ENCODE measurements around the gene THOC2. TPM values are rescaled to one million over a fixed set of nuclear protein-coding genes. Genes with fewer than 3 reads are reported as not detected.

THOC2 gene
- total and polyA plus RNA-seq, 9 of the 15 experiments (the other 6 are each of a cell fraction or from before 2014, with no cell fraction given) = 131 to 234 (median 192) TPM

- intact Hi-C loops (cut with micrococcal nuclease) = no loop called here
- CTCF ChIA-PET (ENCODE audit: low intra/inter-chr PET ratio) = no interaction called here
- BruUV-seq (replicated peaks) = no TSS peak
Measured at GRCh38 chrX:123607270-123607669, 125.6 kb downstream of the THOC2 start.

GRCh38 chrX:123603491-123603890, 129.4 kb downstream of the THOC2 start:
- intact Hi-C loops (cut with micrococcal nuclease) = no loop called here
- no TSS peak for BruUV-seq (replicated peaks)
- Histone ChIP-seq H3K27ac (ENCODE audit: extremely low read depth, low read depth, low read length) (no peak overlapping the region), H3K4me2 (ENCODE audit: insufficient read depth, low read length) (no peak overlapping the region), H3K27me3 (ENCODE audit: control insufficient read depth in 2 of 2, insufficient read depth in 2 of 2, low read length in 2 of 2) (no peaks in the 10 kb centered on the region), H3K9me1 (ENCODE audit: control insufficient read depth, insufficient read depth, low read length) (no peaks in the 10 kb centered on the region), H3K9ac (ENCODE audit: insufficient read depth in 1 of 2, low read depth in 2 of 2, low read length in 2 of 2) (no peak overlapping the region), H3K4me1 (replicated peaks in 1 of 2; ENCODE audit: control insufficient read depth in 2 of 2, insufficient read depth in 2 of 2, low read length in 2 of 2) (no peaks in the 10 kb centered on the region), H4K20me1 (replicated peaks; ENCODE audit: control insufficient read depth, insufficient read depth, low read length) (no peaks in the 10 kb centered on the region), H3K4me3 (no peak overlapping the region), H3K9me3 (replicated peaks; ENCODE audit: control insufficient read depth, insufficient read depth, low read depth, low read length) (no peaks in the 10 kb centered on the region), H3K79me2 (ENCODE audit: control insufficient read depth, insufficient read depth, low read length) (no peaks in the 10 kb centered on the region), H2AFZ (ENCODE audit: low read depth, low read length) (no peak overlapping the region), H3K36me3 (ENCODE audit: control insufficient read depth, insufficient read depth, low read length) (peaks cover 65% of the 10 kb centered on the region; the same call in 2 of the 3 replicates)
- in situ Hi-C loops (cut with MboI) = no loop called here
- WGBS (ENCODE audit: insufficient coverage, low coverage, missing lambda C conversion rate) = 98% methylated on average over 5 of the region's 5 CpGs
- ChIA-PET POLR2A (no interaction called here), CTCF (ENCODE audit: low intra/inter-chr PET ratio) (no interaction called here)
- FAIRE-seq = no peak
- DNase-seq (ENCODE audit: extremely low read depth in 1 of 4, low spot score in 3 of 4) = no peak
- no peak for TF ChIP-seq RAD21 (CRISPR knock-in tag; conservative IDR thresholded peaks at IDR 0.05 in 1 of 2, IDR thresholded peaks at IDR 0.05 in 1 of 2)
- TF ChIP-seq ZBTB2 (IDR thresholded peaks at IDR 0.05) = no peak
- TF ChIP-seq GTF2E2 (tag; IDR thresholded peaks at IDR 0.05) = no peak
- TF ChIP-seq EGR1 (conservative IDR thresholded peaks at IDR 0.05) = no peak
- no peak for TF ChIP-seq TAF15 (IDR thresholded peaks at IDR 0.05; ENCODE audit: low read depth, low read length)
- no peak for TF ChIP-seq KLF10 (CRISPR knock-in tag; IDR thresholded peaks at IDR 0.05)
- TF ChIP-seq PCBP1 (IDR thresholded peaks at IDR 0.05; ENCODE audit: low read depth, low read length, poor library complexity, severe bottlenecking) = no peak
- no peak for TF ChIP-seq HNRNPUL1 (IDR thresholded peaks at IDR 0.05; ENCODE audit: low read length)
- TF ChIP-seq POLR2AphosphoS2 (IDR thresholded peaks at IDR 0.05; ENCODE audit: low read length) = no peak
- ATAC-seq = no peak

More at GRCh38 chrX:123607270-123607669, 125.6 kb downstream of the THOC2 start:
- Histone ChIP-seq H3K79me2 (ENCODE audit: control insufficient read depth, insufficient read depth, low read length) (no peaks in the 10 kb centered on the region), H3K27ac (ENCODE audit: extremely low read depth, low read depth, low read length) (no peak overlapping the region), H3K4me3 (no peak overlapping the region), H3K4me1 (replicated peaks in 1 of 2; ENCODE audit: control insufficient read depth in 2 of 2, insufficient read depth in 2 of 2, low read length in 2 of 2) (no peaks in the 10 kb centered on the region), H3K9ac (ENCODE audit: insufficient read depth in 1 of 2, low read depth in 2 of 2, low read length in 2 of 2) (no peak overlapping the region), H4K20me1 (replicated peaks; ENCODE audit: control insufficient read depth, insufficient read depth, low read length) (no peaks in the 10 kb centered on the region), H2AFZ (ENCODE audit: low read depth, low read length) (no peak overlapping the region), H3K9me1 (ENCODE audit: control insufficient read depth, insufficient read depth, low read length) (no peaks in the 10 kb centered on the region), H3K27me3 (ENCODE audit: control insufficient read depth in 2 of 2, insufficient read depth in 2 of 2, low read length in 2 of 2) (no peaks in the 10 kb centered on the region), H3K36me3 (ENCODE audit: control insufficient read depth, insufficient read depth, low read length) (peaks cover 83% of the 10 kb centered on the region), H3K4me2 (ENCODE audit: insufficient read depth, low read length) (no peak overlapping the region), H3K9me3 (replicated peaks; ENCODE audit: control insufficient read depth, insufficient read depth, low read depth, low read length) (no peaks in the 10 kb centered on the region)
- POLR2A ChIA-PET = interaction anchor here (0.6 kb wide), 1 partner anchor 1885 kb away, joined by 4 read pairs; no protein-coding TSS in a partner anchor
- FAIRE-seq (no peak), ATAC-seq (no peak), DNase-seq (ENCODE audit: extremely low read depth in 1 of 4, low spot score in 3 of 4) (no peak)
- 100% methylated on average over 1 of the region's 1 CpG for WGBS (ENCODE audit: insufficient coverage, low coverage, missing lambda C conversion rate)
- in situ Hi-C loops (cut with MboI) = no loop called here
- TF ChIP-seq, protein P1, sequence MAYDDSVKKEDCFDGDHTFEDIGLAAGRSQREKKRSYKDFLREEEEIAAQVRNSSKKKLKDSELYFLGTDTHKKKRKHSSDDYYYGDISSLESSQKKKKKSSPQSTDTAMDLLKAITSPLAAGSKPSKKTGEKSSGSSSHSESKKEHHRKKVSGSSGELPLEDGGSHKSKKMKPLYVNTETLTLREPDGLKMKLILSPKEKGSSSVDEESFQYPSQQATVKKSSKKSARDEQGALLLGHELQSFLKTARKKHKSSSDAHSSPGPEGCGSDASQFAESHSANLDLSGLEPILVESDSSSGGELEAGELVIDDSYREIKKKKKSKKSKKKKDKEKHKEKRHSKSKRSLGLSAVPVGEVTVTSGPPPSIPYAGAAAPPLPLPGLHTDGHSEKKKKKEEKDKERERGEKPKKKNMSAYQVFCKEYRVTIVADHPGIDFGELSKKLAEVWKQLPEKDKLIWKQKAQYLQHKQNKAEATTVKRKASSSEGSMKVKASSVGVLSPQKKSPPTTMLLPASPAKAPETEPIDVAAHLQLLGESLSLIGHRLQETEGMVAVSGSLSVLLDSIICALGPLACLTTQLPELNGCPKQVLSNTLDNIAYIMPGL (CRISPR knock-in tag; IDR thresholded peaks at IDR 0.05) = no peak
- peak; percentile 23; the same call in 1 of the 2 replicates for TF ChIP-seq ZNF121 (CRISPR knock-in tag; conservative IDR thresholded peaks at IDR 0.05)
